Left lung (tissue), 10 donors: ENCODE data around the gene ERP29. TPM values are rescaled to one million over a fixed set of nuclear protein-coding genes. Genes with fewer than 3 reads are reported as not detected.
A peak's percentile ranks its signal among the peaks of the same experiment; 100 is the strongest.
"Not testable (repeated sequence)": the region's sequence is repeated elsewhere in the genome, so short reads cannot be mapped to it uniquely, and the experiment has no call there.

ENCODE experiments used
- ATAC-seq: fragments of 200-7000 bp; cut with Tn5 transposase; one replicate; pipeline ENCODE4 v1.9.1; 2020; ENCODE audit warnings: moderate library complexity
- DNase-seq, 4 donors: peaks; one replicate each; pipeline ENCODE4 v3.0.0-alpha.2; 2013 to 2020
- H3K27ac ChIP-seq, 2 donors: fragments of 200-600 bp; sonication (generic) in 1 of 2; one replicate each; pipeline versions ENCODE4 v1.5.0 to v1.8.0; 2020 to 2021
- H3K27me3 ChIP-seq, 2 donors: fragments of 200-600 bp; sonication (generic) in 1 of 2; one replicate each; pipeline versions ENCODE4 v1.5.0 to v1.8.0; 2020 to 2021
- H3K36me3 ChIP-seq, 2 donors: fragments of 200-600 bp; sonication (generic) in 1 of 2; one replicate each; pipeline versions ENCODE4 v1.5.0 to v1.8.0; 2020 to 2021
- H3K4me1 ChIP-seq, 2 donors: fragments of 200-600 bp; one replicate each; pipeline ENCODE4 v1.8.0; 2021
- H3K4me3 ChIP-seq, 2 donors: fragments of 200-600 bp; sonication (generic) in 1 of 2; one replicate each; pipeline versions ENCODE4 v1.5.0 to v1.8.0; 2020 to 2021; ENCODE audit warnings: mild to moderate bottlenecking in 1 of 2
- H3K9me3 ChIP-seq, 2 donors: fragments of 200-600 bp; sonication (generic) in 1 of 2; one replicate each; pipeline versions ENCODE4 v1.5.0 to v1.8.0; 2020 to 2021
- CTCF ChIP-seq, 2 donors: fragments of 200-600 bp; sonication (generic) in 1 of 2; IDR thresholded peaks; one replicate each; pipeline versions ENCODE4 v1.5.0 to v1.8.0; 2021; ENCODE audit warnings: antibody characterized with exemption in 2 of 2
- intact Hi-C, 2 donors: fragments of 100-400 bp; cut with DNase I; formaldehyde crosslinking; loops; one replicate each; pipeline versions ENCODE4 v1.11.2 to v1.14.2; 2022
- polyA plus RNA-seq, 6 donors: library from polyadenylated mRNA; unstranded; fragments of 120-200 nt; gene quantifications; one replicate each; pipeline ENCODE4 v1.2.1, GENCODE V29; 2013; ENCODE audit not compliant: insufficient read length in 6 of 6
- total RNA-seq, 2 donors: library from RNA; stranded (reverse); fragmentation: NEBNext Ultra II Directional; extraction: Animal tissue kit (Norgen Biotek cat#: 25700); gene quantifications; one replicate each; pipeline ENCODE4 v1.2.1, GENCODE V29; 2021
- donor health status: DM: no; HTN: yes; CAD: no.
- donor health status: DM: no; HTN: no; CAD: no.

Gene ERP29
- total and polyA plus RNA-seq, 8 donors, result 134 to 163 (median 150) TPM

- H3K27ac ChIP-seq, result no peak overlapping the region
- peaks cover 5 to 17% of the 10 kb centered on the region in 2 donors for H3K4me1 ChIP-seq
- DNase-seq, result no peak
- H3K27me3 ChIP-seq, result no peaks in the 10 kb centered on the region
- ATAC-seq, result peak; percentile 25
- intact Hi-C loops, result no loop called here
- peaks cover 0 to 4% of the 10 kb centered on the region in 2 donors for H3K36me3 ChIP-seq
- H3K4me3 ChIP-seq, result no peak overlapping the region
- no peak for TF ChIP-seq CTCF (IDR thresholded peaks at IDR 0.05)
- no peaks in the 10 kb centered on the region for H3K9me3 ChIP-seq
Observed at GRCh38 chr12:111993292-111994150, 19.7 kb upstream of the ERP29 start.

GRCh38 chr12:111994211-111995111 is 18.8 kb upstream of the ERP29 start:
- ATAC-seq, H3K9me3 ChIP-seq, H3K36me3 ChIP-seq, H3K27ac ChIP-seq, intact Hi-C loops, H3K27me3 ChIP-seq, DNase-seq: not testable (repeated sequence)
- peaks cover 5 to 21% of the 10 kb centered on the region in 2 donors for H3K4me1 ChIP-seq
- H3K4me3 ChIP-seq, result peak overlapping the region in 1 of 2 donors; percentile 8

GRCh38 chr12:111995782-111996480 is 17.3 kb upstream of the ERP29 start:
- no peaks in the 10 kb centered on the region for H3K27me3 ChIP-seq

GRCh38 chr12:111997300-111997699 is 15.9 kb upstream of the ERP29 start:
- DNase-seq (no peak), ATAC-seq (no peak)
- Histone ChIP-seq H3K4me1 (peaks cover 11 to 46% of the 10 kb centered on the region in 2 donors), H3K9me3 (no peaks in the 10 kb centered on the region), H3K27me3 (no peaks in the 10 kb centered on the region), H3K27ac (no peak overlapping the region), H3K36me3 (no peaks in the 10 kb centered on the region), H3K4me3 (no peak overlapping the region)
- no peak for TF ChIP-seq CTCF (IDR thresholded peaks at IDR 0.05)
- intact Hi-C loops, result no loop called here

More at GRCh38 chr12:111995782-111996480, 17.3 kb upstream of the ERP29 start:
- intact Hi-C loops, result no loop called here
- H3K36me3 ChIP-seq, result peaks cover 0 to 2% of the 10 kb centered on the region in 2 donors
- DNase-seq (no peak), ATAC-seq (no peak)
- no peak for TF ChIP-seq CTCF (IDR thresholded peaks at IDR 0.05)
- H3K4me1 ChIP-seq, result peaks cover 5 to 32% of the 10 kb centered on the region in 2 donors
- no peaks in the 10 kb centered on the region for H3K9me3 ChIP-seq
- H3K27ac ChIP-seq, result no peak overlapping the region
- H3K4me3 ChIP-seq, result no peak overlapping the region

GRCh38 chr12:111998015-111998414 is 15.2 kb upstream of the ERP29 start:
- peaks cover 11 to 46% of the 10 kb centered on the region in 2 donors for H3K4me1 ChIP-seq
- no peaks in the 10 kb centered on the region for H3K9me3 ChIP-seq
- no peak for ATAC-seq
- no peaks in the 10 kb centered on the region for H3K27me3 ChIP-seq
- no peak overlapping the region for H3K4me3 ChIP-seq
- intact Hi-C loops, result no loop called here
- no peak for DNase-seq
- H3K36me3 ChIP-seq, result no peaks in the 10 kb centered on the region
- H3K27ac ChIP-seq, result no peak overlapping the region
- TF ChIP-seq CTCF (IDR thresholded peaks at IDR 0.05), result no peak

GRCh38 chr12:111999129-111999528 is 14.1 kb upstream of the ERP29 start:
- H3K9me3 ChIP-seq, ATAC-seq, H3K27ac ChIP-seq, H3K4me3 ChIP-seq, DNase-seq, intact Hi-C loops, H3K27me3 ChIP-seq, H3K36me3 ChIP-seq: not testable (repeated sequence)
- H3K4me1 ChIP-seq, result peaks cover 11 to 42% of the 10 kb centered on the region in 2 donors
